Measurements from ENCODE around the gene FIGN. TPM values are rescaled to one million over a fixed set of nuclear protein-coding genes. Genes with fewer than 3 reads are reported as not detected.

FIGN gene
- total and polyA plus RNA-seq, 2 of the 13 experiments (the other 11 are each of a cell fraction or from before 2014, with no cell fraction given): 6.6 to 6.7 TPM

GRCh38 chr2:163626208-163626607, 109.6 kb downstream of the FIGN start (continued):
- TF ChIP-seq HMGXB3 (CRISPR knock-in tag; IDR thresholded peaks at IDR 0.05; ENCODE audit: borderline replicate concordance) (no peak), GLMP (CRISPR knock-in tag; IDR thresholded peaks at IDR 0.05; ENCODE audit: borderline replicate concordance) (no peak), ZNF83 (CRISPR knock-in tag; IDR thresholded peaks at IDR 0.05; ENCODE audit: borderline replicate concordance) (no peak), NCOA2 (CRISPR knock-in tag; IDR thresholded peaks at IDR 0.05) (no peak), ZXDC (CRISPR knock-in tag; IDR thresholded peaks at IDR 0.05) (no peak)

Measured in HepG2 (cell line).